Endothelial cell of umbilical vein (primary cell): Measurements from ENCODE around the gene TUBB2A. TPM values are rescaled to one million over a fixed set of nuclear protein-coding genes. Genes with fewer than 3 reads are reported as not detected.

Source experiments
- BruUV-seq: library from RNA; stranded (reverse); fragments of 400-500 nt; replicated peaks from 2 replicates; lab custom pipeline; 2021; lab: Mats Ljungman, UMichigan
- CTCF ChIA-PET: fragments of 300-600, 350-600 bp; sonication (Branson Sonifier 250); formaldehyde crosslinking; loops from one replicate; lab custom pipeline; 2021; ENCODE audit warnings: antibody characterized with exemption, inconsistent platforms; lab: Charles Lee
- POLR2A ChIA-PET: fragments of 300-600, 350-600 bp; sonication (Branson Sonifier 250); formaldehyde crosslinking; loops from one replicate; lab custom pipeline; 2021; ENCODE audit warnings: antibody characterized with exemption, inconsistent platforms; lab: Charles Lee
- DNase-seq: peaks from one replicate; pipeline ENCODE4 v3.0.0-alpha.2; 2011; ENCODE audit warnings: low read depth, low spot score
- FAIRE-seq: peaks from 2 replicates; lab custom pipeline; 2011; peaks lifted over from hg19 to GRCh38; lab: Jason Lieb, UNC
- H2AFZ ChIP-seq: 2 replicates; pipeline ENCODE4 v1.6.0; 2012; ENCODE audit warnings: low read depth, low read length, control low read depth, inconsistent platforms
- H3K27ac ChIP-seq: 2 replicates; pipeline ENCODE4 v1.5.1; 2011; ENCODE audit warnings: low read depth, mild to moderate bottlenecking, control low read depth, low read length, moderate library complexity; ENCODE audit not compliant: insufficient read depth
- H3K27me3 ChIP-seq, 2 experiments: 2 replicates each; pipeline versions ENCODE4 v1.6.0 to v1.6.1; 2011; ENCODE audit warnings: low read length in 2 of 2, mixed read lengths in 1 of 2; ENCODE audit not compliant: control insufficient read depth in 2 of 2, insufficient read depth in 2 of 2
- H3K36me3 ChIP-seq, 2 experiments: 2 replicates in 1 of 2; 3 replicates in 1 of 2; pipeline ENCODE4 v1.5.1; 2011; ENCODE audit warnings: low read length in 2 of 2, mild to moderate bottlenecking in 1 of 2, moderate library complexity in 1 of 2; ENCODE audit not compliant: control insufficient read depth in 2 of 2, insufficient read depth in 2 of 2; ENCODE audit errors: extremely low read depth in 1 of 2
- H3K4me1 ChIP-seq: 3 replicates; pipeline ENCODE4 v1.5.1; 2011; ENCODE audit warnings: mild to moderate bottlenecking, low read length; ENCODE audit not compliant: control insufficient read depth, insufficient read depth; ENCODE audit errors: extremely low read depth
- H3K4me2 ChIP-seq: 2 replicates; pipeline ENCODE4 v1.6.1; 2011; ENCODE audit warnings: low read length, control low read depth, mixed read lengths; ENCODE audit not compliant: insufficient read depth
- H3K4me3 ChIP-seq, 3 experiments: fragments of 200-600 bp in 1 of 3; sonication (generic), shearing (Covaris generic) in 1 of 3; replicated peaks in 1 of 3; 2 replicates each; pipeline ENCODE4 v1.5.1; 2011 to 2016; ENCODE audit warnings: control low read depth in 3 of 3, low read length in 3 of 3, mild to moderate bottlenecking in 2 of 3, inconsistent platforms in 1 of 3, low read depth in 1 of 3, moderate library complexity in 1 of 3; ENCODE audit not compliant: insufficient read depth in 1 of 3
- H3K79me2 ChIP-seq: 2 replicates; pipeline ENCODE4 v1.6.0; 2012; ENCODE audit warnings: low read length, inconsistent platforms; ENCODE audit not compliant: control insufficient read depth, insufficient read depth
- H3K9ac ChIP-seq: replicated peaks from 2 replicates; pipeline ENCODE3; 2011; ENCODE audit warnings: low read length, control low read depth; ENCODE audit not compliant: insufficient read depth; ENCODE audit errors: extremely low read depth
- H3K9me1 ChIP-seq: replicated peaks from 3 replicates; pipeline ENCODE4 v1.6.0; 2011; ENCODE audit warnings: mild to moderate bottlenecking, low read length; ENCODE audit not compliant: control insufficient read depth, insufficient read depth; ENCODE audit errors: extremely low read depth
- H3K9me3 ChIP-seq: replicated peaks from 2 replicates; pipeline ENCODE4 v1.5.1; 2012; ENCODE audit warnings: low read length, inconsistent platforms; ENCODE audit not compliant: control insufficient read depth, insufficient read depth
- H4K20me1 ChIP-seq: replicated peaks from 2 replicates; pipeline ENCODE3; 2011; ENCODE audit warnings: mild to moderate bottlenecking, low read length; ENCODE audit not compliant: control insufficient read depth, insufficient read depth; ENCODE audit errors: extremely low read depth
- EZH2 ChIP-seq: IDR thresholded peaks from 2 replicates; pipeline ENCODE4 v1.6.1; 2012; ENCODE audit warnings: borderline replicate concordance, low read depth, mild to moderate bottlenecking, moderate library complexity, low read length, inconsistent platforms; ENCODE audit not compliant: severe bottlenecking
- GATA2 ChIP-seq: IDR thresholded peaks from 2 replicates; pipeline ENCODE4 v1.7.0; 2011; ENCODE audit warnings: low read depth, mild to moderate bottlenecking, moderate library complexity, mixed read lengths, low read length; ENCODE audit not compliant: insufficient read length, insufficient read depth
- JUN ChIP-seq: IDR thresholded peaks from 2 replicates; pipeline ENCODE4 v1.6.1; 2011; ENCODE audit warnings: borderline replicate concordance, low read depth; ENCODE audit not compliant: insufficient read length, insufficient read depth
- MYC ChIP-seq: IDR thresholded peaks from one replicate; pipeline ENCODE4 v1.6.1; 2011; ENCODE audit warnings: mild to moderate bottlenecking, low read depth, low read length
- POLR2A ChIP-seq: IDR thresholded peaks from 2 replicates; pipeline ENCODE4 v1.6.1; 2012; ENCODE audit warnings: low read depth, mild to moderate bottlenecking, control low read depth, low read length
- POLR2AphosphoS5 ChIP-seq: IDR thresholded peaks from 2 replicates; pipeline ENCODE4 v1.6.1; 2012; ENCODE audit warnings: low read depth, mild to moderate bottlenecking, control low read depth, low read length, moderate library complexity; ENCODE audit not compliant: insufficient read depth
- dilution Hi-C: fragments of 300-500 bp; cut with MboI; formaldehyde crosslinking; loops from one replicate; pipeline ENCODE4 v1.15.0; 2019; ENCODE audit warnings: low sequenced_read_pairs; ENCODE audit not compliant: extremely low pct_ligation_motif_present
- intact Hi-C: fragments of 100-400 bp; cut with micrococcal nuclease; formaldehyde crosslinking; loops from one replicate; pipeline ENCODE4 v1.10.0; 2022
- polyA plus RNA-seq, 4 experiments: library from polyadenylated mRNA; depleted of rRNA in 3 of 4; stranded (reverse) in 3 of 4; unstranded in 1 of 4; fragments of >200 nt; gene quantifications; 2 replicates each; pipeline versions ENCODE4 v1.2.1 to v1.2.3, GENCODE V29; 2011 to 2012; ENCODE audit warnings: missing spikeins in 1 of 4
- total RNA-seq: library from RNA; stranded (reverse); gene quantifications from 2 replicates; pipeline ENCODE4 v1.2.3, GENCODE V29; 2021
- TF ChIP-seq, protein P1 (sequence below): IDR thresholded peaks from 2 replicates; pipeline ENCODE4 v1.6.1; 2011; ENCODE audit not compliant: insufficient read depth, insufficient read length

The TUBB2A gene
- total and polyA plus RNA-seq, 2 donors (not counting 3 experiments of a cell fraction or from before 2014, with no cell fraction given): 80.3 to 99.2 TPM

DNA sequence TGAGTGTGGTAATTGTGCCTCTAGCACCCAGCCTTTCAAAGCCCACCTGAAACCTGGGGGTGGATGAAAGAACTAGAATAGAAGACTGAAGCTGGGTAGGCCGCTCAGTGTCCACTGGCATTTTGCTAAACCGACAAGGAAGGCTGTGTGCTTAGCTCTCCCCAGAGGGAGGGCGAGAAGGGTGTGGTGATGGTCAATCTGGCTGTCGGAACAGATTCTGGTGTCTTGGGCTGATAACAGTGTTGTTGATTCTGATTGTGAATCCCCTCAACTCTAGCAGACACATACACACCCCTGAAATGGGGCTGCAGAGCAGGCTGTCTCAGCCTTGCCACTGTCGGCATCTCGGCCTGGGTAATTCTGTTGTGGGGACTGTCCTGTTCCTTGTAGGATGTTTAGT is 43.0 kb downstream of the TUBB2A start:
- H3K27me3 ChIP-seq: no peaks in the 10 kb centered on the region
- peaks cover 3 to 10% of the 10 kb centered on the region in 2 experiments for H3K36me3 ChIP-seq
- H3K4me2 ChIP-seq: no peak overlapping the region
- dilution Hi-C loops: no loop called here
- H3K79me2 ChIP-seq: no peaks in the 10 kb centered on the region
- no peak for DNase-seq
- CTCF ChIA-PET: no interaction called here
- peaks cover 7% of the 10 kb centered on the region for H3K4me1 ChIP-seq
- BruUV-seq: no TSS peak
- no peak overlapping the region for H3K4me3 ChIP-seq
- H3K9me1 ChIP-seq: no peaks in the 10 kb centered on the region
- TF ChIP-seq JUN (no peak), GATA2 (no peak), POLR2AphosphoS5 (no peak), POLR2A (no peak), EZH2 (no peak), MYC (no peak)
- TF ChIP-seq, protein P1, sequence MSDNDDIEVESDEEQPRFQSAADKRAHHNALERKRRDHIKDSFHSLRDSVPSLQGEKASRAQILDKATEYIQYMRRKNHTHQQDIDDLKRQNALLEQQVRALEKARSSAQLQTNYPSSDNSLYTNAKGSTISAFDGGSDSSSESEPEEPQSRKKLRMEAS: no peak
- H2AFZ ChIP-seq: no peak overlapping the region
- POLR2A ChIA-PET: no interaction called here
- H3K9me3 ChIP-seq: no peaks in the 10 kb centered on the region
- H4K20me1 ChIP-seq: no peaks in the 10 kb centered on the region
- no peak overlapping the region for H3K9ac ChIP-seq
- H3K27ac ChIP-seq: no peak overlapping the region
- intact Hi-C loops: no loop called here
- FAIRE-seq: no peak

DNA sequence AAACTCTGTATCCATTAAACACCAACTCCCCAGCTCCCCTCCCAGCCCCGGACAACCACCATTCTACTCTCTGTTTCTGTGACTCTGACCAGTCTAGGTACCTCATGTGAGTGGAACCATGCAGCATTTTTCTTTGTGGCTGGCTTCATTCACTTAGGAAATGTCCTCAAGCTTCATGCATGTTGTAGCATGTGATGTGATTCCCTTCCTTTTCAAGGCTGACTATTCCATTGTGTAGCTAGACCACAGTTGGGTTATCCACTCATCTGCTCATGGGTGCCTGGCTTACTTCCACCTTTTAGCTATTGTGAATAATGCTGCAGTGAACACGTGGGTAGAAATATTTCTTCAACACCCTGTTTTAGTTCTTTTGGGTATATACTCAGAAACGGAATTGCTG is 47.6 kb downstream of the TUBB2A start:
- no peak overlapping the region for H3K9ac ChIP-seq
- dilution Hi-C loops: no loop called here
- H3K9me3 ChIP-seq: no peaks in the 10 kb centered on the region
- FAIRE-seq (no peak), DNase-seq (no peak)
- peaks cover 10 to 28% of the 10 kb centered on the region in 2 experiments for H3K36me3 ChIP-seq
- H3K4me3 ChIP-seq: no peak overlapping the region
- H3K27ac ChIP-seq: no peak overlapping the region
- TF ChIP-seq POLR2A: no peak
- no peak for TF ChIP-seq EZH2
- no peak overlapping the region for H3K4me2 ChIP-seq
- BruUV-seq: no TSS peak
- no peaks in the 10 kb centered on the region for H3K79me2 ChIP-seq
- ChIA-PET CTCF (no interaction called here), POLR2A (no interaction called here)
- intact Hi-C loops: no loop called here
- H4K20me1 ChIP-seq: no peaks in the 10 kb centered on the region
- no peaks in the 10 kb centered on the region for H3K4me1 ChIP-seq
- H3K9me1 ChIP-seq: no peaks in the 10 kb centered on the region
- H2AFZ ChIP-seq: no peak overlapping the region
- no peaks in the 10 kb centered on the region for H3K27me3 ChIP-seq
